ENCODE data around the gene PSAP. TPM values are rescaled to one million over a fixed set of nuclear protein-coding genes. Genes with fewer than 3 reads are reported as not detected.

Gene PSAP
- total RNA-seq, 1 experiment from 2014 or later = 1,316 TPM

DNA sequence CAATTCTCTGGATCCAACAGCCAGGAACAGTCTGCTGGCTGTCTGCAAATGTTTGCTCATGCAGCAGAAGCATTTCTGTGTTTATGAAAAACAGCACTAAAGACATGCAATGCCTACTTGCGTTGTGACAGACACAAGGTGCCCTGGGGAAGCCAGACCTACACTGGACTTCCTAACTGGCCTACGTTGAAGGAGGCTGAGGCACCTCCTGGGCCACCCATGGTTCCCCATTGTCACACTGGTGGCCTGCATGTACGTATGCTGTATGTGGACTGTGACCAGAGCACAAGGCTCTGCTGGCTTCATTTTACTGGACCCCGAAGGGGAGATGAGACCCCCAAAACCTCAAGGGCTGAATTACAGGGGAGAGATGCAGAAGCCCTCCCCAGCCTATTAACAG, 27.7 kb downstream of the PSAP start:
- TF ChIP-seq, protein P1, sequence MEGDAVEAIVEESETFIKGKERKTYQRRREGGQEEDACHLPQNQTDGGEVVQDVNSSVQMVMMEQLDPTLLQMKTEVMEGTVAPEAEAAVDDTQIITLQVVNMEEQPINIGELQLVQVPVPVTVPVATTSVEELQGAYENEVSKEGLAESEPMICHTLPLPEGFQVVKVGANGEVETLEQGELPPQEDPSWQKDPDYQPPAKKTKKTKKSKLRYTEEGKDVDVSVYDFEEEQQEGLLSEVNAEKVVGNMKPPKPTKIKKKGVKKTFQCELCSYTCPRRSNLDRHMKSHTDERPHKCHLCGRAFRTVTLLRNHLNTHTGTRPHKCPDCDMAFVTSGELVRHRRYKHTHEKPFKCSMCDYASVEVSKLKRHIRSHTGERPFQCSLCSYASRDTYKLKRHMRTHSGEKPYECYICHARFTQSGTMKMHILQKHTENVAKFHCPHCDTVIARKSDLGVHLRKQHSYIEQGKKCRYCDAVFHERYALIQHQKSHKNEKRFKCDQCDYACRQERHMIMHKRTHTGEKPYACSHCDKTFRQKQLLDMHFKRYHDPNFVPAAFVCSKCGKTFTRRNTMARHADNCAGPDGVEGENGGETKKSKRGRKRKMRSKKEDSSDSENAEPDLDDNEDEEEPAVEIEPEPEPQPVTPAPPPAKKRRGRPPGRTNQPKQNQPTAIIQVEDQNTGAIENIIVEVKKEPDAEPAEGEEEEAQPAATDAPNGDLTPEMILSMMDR (IDR thresholded peaks at IDR 0.05; ENCODE audit: insufficient read depth in 1 of 2, low read depth in 1 of 2, low read length in 1 of 2, severe bottlenecking in 1 of 2, unreplicated experiment in 1 of 2) = no peak
- POLR2A ChIA-PET = no interaction called here
- peaks cover 100% of the 10 kb centered on the region for H3K36me3 Mint-ChIP-seq (ENCODE audit: insufficient read depth, unreplicated experiment)
- intact Hi-C loops (cut with micrococcal nuclease; ENCODE audit: unreplicated experiment) = no loop called here
- peaks cover 21% of the 10 kb centered on the region for H3K36me3 ChIP-seq (ENCODE audit: control insufficient read depth, insufficient read depth, low read length)
- no peaks in the 10 kb centered on the region for H3K27me3 Mint-ChIP-seq (ENCODE audit: insufficient read depth, unreplicated experiment)
- no peaks in the 10 kb centered on the region for H3K27me3 ChIP-seq (replicated peaks; ENCODE audit: control insufficient read depth, insufficient read depth, low read length)
- H3K27ac Mint-ChIP-seq (ENCODE audit: unreplicated experiment) = no peak overlapping the region
- no peaks in the 10 kb centered on the region for H3K9me3 Mint-ChIP-seq (ENCODE audit: unreplicated experiment)
- CTCF ChIA-PET = interaction anchor here (0.6 kb wide), 1 partner anchor 215 kb away, joined by 3 read pairs; no protein-coding TSS in a partner anchor
- no peak overlapping the region for H3K4me3 ChIP-seq (ENCODE audit: low read depth, low read length)
- no peak overlapping the region for H3K4me3 Mint-ChIP-seq (ENCODE audit: unreplicated experiment)
- DNase-seq = no peak
- no peaks in the 10 kb centered on the region for H3K9me3 ChIP-seq
- no peaks in the 10 kb centered on the region for H3K4me1 Mint-ChIP-seq (ENCODE audit: low read depth, unreplicated experiment)
- no peaks in the 10 kb centered on the region for H3K4me1 ChIP-seq
- BruUV-seq (replicated peaks) = no TSS peak

- Histone ChIP-seq H3K9me3 (no peaks in the 10 kb centered on the region), H3K27me3 (replicated peaks; ENCODE audit: control insufficient read depth, insufficient read depth, low read length) (no peaks in the 10 kb centered on the region), H3K4me1 (no peaks in the 10 kb centered on the region), H3K36me3 (ENCODE audit: control insufficient read depth, insufficient read depth, low read length) (peaks cover 25% of the 10 kb centered on the region), H3K4me3 (ENCODE audit: low read depth, low read length) (no peak overlapping the region)
- no peaks in the 10 kb centered on the region for H3K27me3 Mint-ChIP-seq (ENCODE audit: insufficient read depth, unreplicated experiment)
- H3K36me3 Mint-ChIP-seq (ENCODE audit: insufficient read depth, unreplicated experiment) = peaks cover 100% of the 10 kb centered on the region
- TF ChIP-seq, protein P1 (IDR thresholded peaks at IDR 0.05; ENCODE audit: insufficient read depth in 1 of 2, low read depth in 1 of 2, low read length in 1 of 2, severe bottlenecking in 1 of 2, unreplicated experiment in 1 of 2) = no peak
- ChIA-PET CTCF (interaction anchor here (0.6 to 1.0 kb wide), 3 partner anchors 13 to 1707 kb away, joined by 3 to 4 read pairs (median 4); partner anchors contain the start of gene PSAP), POLR2A (no interaction called here)
- no peaks in the 10 kb centered on the region for H3K9me3 Mint-ChIP-seq (ENCODE audit: unreplicated experiment)
- no peak overlapping the region for H3K4me3 Mint-ChIP-seq (ENCODE audit: unreplicated experiment)
- no peaks in the 10 kb centered on the region for H3K4me1 Mint-ChIP-seq (ENCODE audit: low read depth, unreplicated experiment)
- DNase-seq = no peak
- intact Hi-C loops (cut with micrococcal nuclease; ENCODE audit: unreplicated experiment) = no loop called here
- no peak overlapping the region for H3K27ac Mint-ChIP-seq (ENCODE audit: unreplicated experiment)
- BruUV-seq (replicated peaks) = no TSS peak
These were observed 28.9 kb downstream of the PSAP start for GRCh38 chr10:71821909-71822763.

DNA sequence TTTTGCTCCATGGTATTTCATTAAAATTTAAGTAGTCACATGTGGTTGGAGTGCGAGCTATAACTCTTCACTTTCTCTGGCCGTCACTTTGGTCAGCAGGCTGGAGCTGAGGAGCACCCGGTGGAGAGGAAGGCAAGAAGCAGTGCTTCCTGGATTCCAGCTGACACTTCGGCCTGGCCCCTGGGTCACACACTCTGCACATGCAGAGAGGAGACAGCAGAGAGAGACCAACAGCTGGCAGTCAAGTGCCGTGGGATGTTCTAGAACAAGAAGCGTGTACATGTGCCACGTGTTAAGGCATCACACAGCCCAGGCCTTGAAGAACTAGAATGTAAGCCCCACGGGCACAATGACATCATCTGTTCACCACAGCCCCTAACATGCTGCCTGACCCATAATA, 30.1 kb downstream of the PSAP start:
- H3K9me3 ChIP-seq = no peaks in the 10 kb centered on the region
- ChIA-PET CTCF (no interaction called here), POLR2A (no interaction called here)
- Mint-ChIP-seq H3K4me3 (ENCODE audit: unreplicated experiment) (no peak overlapping the region), H3K27ac (ENCODE audit: unreplicated experiment) (no peak overlapping the region), H3K4me1 (ENCODE audit: low read depth, unreplicated experiment) (no peaks in the 10 kb centered on the region), H3K27me3 (ENCODE audit: insufficient read depth, unreplicated experiment) (no peaks in the 10 kb centered on the region), H3K36me3 (ENCODE audit: insufficient read depth, unreplicated experiment) (peaks cover 100% of the 10 kb centered on the region), H3K9me3 (ENCODE audit: unreplicated experiment) (no peaks in the 10 kb centered on the region)
- no peaks in the 10 kb centered on the region for H3K27me3 ChIP-seq (replicated peaks; ENCODE audit: control insufficient read depth, insufficient read depth, low read length)
- no TSS peak for BruUV-seq (replicated peaks)
- no peaks in the 10 kb centered on the region for H3K4me1 ChIP-seq
- DNase-seq = no peak
- no peak overlapping the region for H3K4me3 ChIP-seq (ENCODE audit: low read depth, low read length)
- intact Hi-C loops (cut with micrococcal nuclease; ENCODE audit: unreplicated experiment) = no loop called here
- peaks cover 25% of the 10 kb centered on the region for H3K36me3 ChIP-seq (ENCODE audit: control insufficient read depth, insufficient read depth, low read length)
- TF ChIP-seq, protein P1 (IDR thresholded peaks at IDR 0.05; ENCODE audit: insufficient read depth in 1 of 2, low read depth in 1 of 2, low read length in 1 of 2, severe bottlenecking in 1 of 2, unreplicated experiment in 1 of 2) = no peak
